GM10248 (cell line): Measurements from ENCODE around the gene PARP14.
"Not testable (repeated sequence)": the region's sequence is repeated elsewhere in the genome, so short reads cannot be mapped to it uniquely, and the experiment has no call there.

ENCODE experiments used
- CTCF ChIA-PET: fragments of 300-600 bp; sonication (Branson Sonifier 250); formaldehyde crosslinking; extraction: SDS; loops from one replicate; lab custom pipeline; 2021; ENCODE audit warnings: antibody characterized with exemption; lab: Yijun Ruan, JAX
- POLR2A ChIA-PET: fragments of 350-650 bp; sonication (Branson Sonifier 250); formaldehyde crosslinking; extraction: SDS; loops from one replicate; lab custom pipeline; 2020; ENCODE audit warnings: antibody characterized with exemption; lab: Yijun Ruan, JAX
- DNase-seq: peaks from one replicate; pipeline ENCODE4 v3.0.0; 2012; ENCODE audit errors: extremely low spot score
- CTCF ChIP-seq: IDR thresholded peaks from 2 replicates; pipeline ENCODE4 v1.5.1; 2012; ENCODE audit warnings: mild to moderate bottlenecking, low read depth; ENCODE audit errors: extremely low read depth, missing control alignments, control extremely low read depth

PARP14 gene

GRCh38 chr3:122681974-122682409, 1.4 kb downstream of the PARP14 start:
- TF ChIP-seq CTCF, result no peak
- DNase-seq, result no peak
- ChIA-PET POLR2A (no interaction called here), CTCF (no interaction called here)

GRCh38 chr3:122682778-122683411, 2.3 kb downstream of the PARP14 start:
- CTCF ChIA-PET, result interaction anchor here (0.9 to 1.8 kb wide), 6 partner anchors 10 to 345 kb away, joined by 3 to 5 read pairs (median 4); partner anchors contain the start of genes FAM162A and SEMA5B
- POLR2A ChIA-PET, DNase-seq: not testable (repeated sequence)

- DNase-seq, result no peak
- CTCF ChIA-PET, result interaction anchor here (0.9 to 2.0 kb wide), 4 partner anchors 8 to 294 kb away, joined by 3 to 11 read pairs (median 6); no protein-coding TSS in a partner anchor
- no peak for TF ChIP-seq CTCF
- POLR2A ChIA-PET, result interaction anchor here (0.6 kb wide), 1 partner anchor 110 kb away, joined by 3 read pairs; no protein-coding TSS in a partner anchor
Observed at GRCh38 chr3:122687298-122687697, 6.7 kb downstream of the PARP14 start.

GRCh38 chr3:122688996-122689395, 8.4 kb downstream of the PARP14 start:
- POLR2A ChIA-PET, result interaction anchor here (0.6 kb wide), 1 partner anchor 125 kb away, joined by 3 read pairs; the partner anchor contains the start of genes DTX3L and PARP9
- CTCF ChIA-PET, result interaction anchor here (2.1 kb wide), 1 partner anchor 11 kb away, joined by 5 read pairs; no protein-coding TSS in a partner anchor

GRCh38 chr3:122689587-122689986, 8.9 kb downstream of the PARP14 start:
- ChIA-PET POLR2A (no interaction called here), CTCF (interaction anchor here (1.0 to 2.1 kb wide), 2 partner anchors 10 to 11 kb away, joined by 3 to 5 read pairs; partner anchors contain the start of gene PARP14)
- DNase-seq, result no peak
- TF ChIP-seq CTCF, result no peak

More at GRCh38 chr3:122688996-122689395, 8.4 kb downstream of the PARP14 start:
- no peak for TF ChIP-seq CTCF
- DNase-seq, result no peak

- CTCF ChIA-PET, result interaction anchor here (1.0 to 2.1 kb wide), 2 partner anchors 10 to 12 kb away, joined by 3 to 5 read pairs; partner anchors contain the start of gene PARP14
- DNase-seq, result no peak
Observed at GRCh38 chr3:122690096-122690495, 9.5 kb downstream of the PARP14 start.

More at GRCh38 chr3:122690096-122690495, 9.5 kb downstream of the PARP14 start:
- no peak for TF ChIP-seq CTCF
- POLR2A ChIA-PET, result no interaction called here
